Endothelial cell of umbilical vein (primary cell): ENCODE data around the gene LAMB3.

Experiments
- CTCF ChIP-seq, 2 donors: IDR thresholded peaks; 1 replicate in 1 of 2; 2 replicates in 1 of 2; pipeline ENCODE4 v1.5.1; 2011; ENCODE audit warnings: low read length in 2 of 2, mild to moderate bottlenecking in 2 of 2, moderate library complexity in 2 of 2, control low read depth in 1 of 2, inconsistent platforms in 1 of 2, low read depth in 1 of 2; ENCODE audit not compliant: insufficient read depth in 1 of 2; ENCODE audit errors: extremely low read depth in 1 of 2
- EZH2 ChIP-seq: IDR thresholded peaks from 2 replicates; pipeline ENCODE4 v1.6.1; 2012; ENCODE audit warnings: borderline replicate concordance, low read depth, mild to moderate bottlenecking, moderate library complexity, low read length, inconsistent platforms; ENCODE audit not compliant: severe bottlenecking
- FOS ChIP-seq: IDR thresholded peaks from 2 replicates; pipeline ENCODE4 v1.6.1; 2011; ENCODE audit warnings: mild to moderate bottlenecking, low read length, moderate library complexity, borderline replicate concordance; ENCODE audit not compliant: insufficient read depth
- JUN ChIP-seq: IDR thresholded peaks from 2 replicates; pipeline ENCODE4 v1.6.1; 2011; ENCODE audit warnings: borderline replicate concordance, low read depth; ENCODE audit not compliant: insufficient read length, insufficient read depth
- MAX ChIP-seq: IDR thresholded peaks from 2 replicates; pipeline ENCODE4 v1.6.1; 2011; ENCODE audit not compliant: insufficient read depth, insufficient read length
- MYC ChIP-seq: IDR thresholded peaks from one replicate; pipeline ENCODE4 v1.6.1; 2011; ENCODE audit warnings: mild to moderate bottlenecking, low read depth, low read length
- POLR2A ChIP-seq: IDR thresholded peaks from 2 replicates; pipeline ENCODE4 v1.6.1; 2012; ENCODE audit warnings: low read depth, mild to moderate bottlenecking, control low read depth, low read length
- POLR2AphosphoS5 ChIP-seq: IDR thresholded peaks from 2 replicates; pipeline ENCODE4 v1.6.1; 2012; ENCODE audit warnings: low read depth, mild to moderate bottlenecking, control low read depth, low read length, moderate library complexity; ENCODE audit not compliant: insufficient read depth

GRCh38 chr1:209662879-209663327 lies 10.7 kb upstream of the LAMB3 start:
- TF ChIP-seq CTCF (IDR thresholded peaks at IDR 0.05; ENCODE audit: extremely low read depth in 1 of 2, insufficient read depth in 1 of 2, low read depth in 1 of 2, low read length in 2 of 2) (no peak), FOS (no peak), EZH2 (no peak), JUN (no peak), MAX (no peak), POLR2AphosphoS5 (no peak), POLR2A (no peak), MYC (no peak)
